ENCODE data around the gene CLIP1. TPM values are rescaled to one million over a fixed set of nuclear protein-coding genes. Genes with fewer than 3 reads are reported as not detected.

CLIP1 gene
- total RNA-seq, 4 donors from 2014 or later: 78.7 to 147 (median 118) TPM

- intact Hi-C loops (cut with DNase I): no loop called here
- H3K4me3 ChIP-seq: no peak overlapping the region
- no peak for DNase-seq
- H3K27me3 ChIP-seq: no peaks in the 10 kb centered on the region
- WGBS, 2 donors: 76 to 90% methylated on average over 4 of the region's 4 CpGs
- no peaks in the 10 kb centered on the region for H3K4me1 ChIP-seq
- peaks cover 0 to 99% (median 12%) of the 10 kb centered on the region in 3 donors for H3K36me3 ChIP-seq
- no peaks in the 10 kb centered on the region for H3K9me3 ChIP-seq
- TF ChIP-seq POLR2A (IDR thresholded peaks at IDR 0.05): no peak
- TF ChIP-seq CTCF (IDR thresholded peaks at IDR 0.05): no peak
- no peak overlapping the region for H3K27ac ChIP-seq
These were observed 119.4 kb downstream of the CLIP1 start for GRCh38 chr12:122303068-122303467.

GRCh38 chr12:122298071-122298748, 124.3 kb downstream of the CLIP1 start:
- TF ChIP-seq POLR2A (IDR thresholded peaks at IDR 0.05) (no peak), CTCF (IDR thresholded peaks at IDR 0.05) (no peak)
- Histone ChIP-seq H3K27ac (no peak overlapping the region), H3K4me1 (no peaks in the 10 kb centered on the region), H3K27me3 (no peaks in the 10 kb centered on the region), H3K36me3 (peaks cover 0 to 100% (median 19%) of the 10 kb centered on the region in 3 donors), H3K9me3 (no peaks in the 10 kb centered on the region), H3K4me3 (no peak overlapping the region)
- WGBS, 2 donors: 96% methylated on average over 13 to 14 of the region's 14 CpGs
- intact Hi-C loops (cut with DNase I): no loop called here
- no peak for DNase-seq

GRCh38 chr12:122297494-122297893, 125.0 kb downstream of the CLIP1 start:
- TF ChIP-seq POLR2A (IDR thresholded peaks at IDR 0.05) (no peak), CTCF (IDR thresholded peaks at IDR 0.05) (no peak)
- Histone ChIP-seq H3K27ac (no peak overlapping the region), H3K36me3 (peaks cover 0 to 100% (median 19%) of the 10 kb centered on the region in 3 donors), H3K4me1 (no peaks in the 10 kb centered on the region), H3K9me3 (no peaks in the 10 kb centered on the region), H3K27me3 (no peaks in the 10 kb centered on the region), H3K4me3 (no peak overlapping the region)
- 86 to 87% methylated on average over 9 of the region's 9 CpGs for WGBS, 2 donors
- DNase-seq: no peak
- intact Hi-C loops (cut with DNase I): no loop called here

GRCh38 chr12:122295877-122296276, 126.6 kb downstream of the CLIP1 start:
- intact Hi-C loops (cut with DNase I): no loop called here

More at GRCh38 chr12:122295877-122296276, 126.6 kb downstream of the CLIP1 start:
- H3K27ac ChIP-seq: no peak overlapping the region
- H3K9me3 ChIP-seq: no peaks in the 10 kb centered on the region
- no peak for DNase-seq
- peaks cover 0 to 100% (median 19%) of the 10 kb centered on the region in 3 donors for H3K36me3 ChIP-seq
- TF ChIP-seq CTCF (IDR thresholded peaks at IDR 0.05): no peak
- no peak for TF ChIP-seq POLR2A (IDR thresholded peaks at IDR 0.05)
- no peak overlapping the region for H3K4me3 ChIP-seq
- no peaks in the 10 kb centered on the region for H3K4me1 ChIP-seq
- no peaks in the 10 kb centered on the region for H3K27me3 ChIP-seq

Data from esophagus squamous epithelium (tissue), 5 donors.